Caco-2 (cell line): Measurements from ENCODE around the gene CST6. TPM values are rescaled to one million over a fixed set of nuclear protein-coding genes. Genes with fewer than 3 reads are reported as not detected.

Experiments used
- BruUV-seq: library from RNA; stranded (reverse); fragments of 400-500 nt; replicated peaks from 2 replicates; lab custom pipeline; 2021; lab: Mats Ljungman, UMichigan
- CTCF ChIA-PET: fragments of 300-600 bp; sonication (Branson Sonifier 250); formaldehyde crosslinking; loops from one replicate; lab custom pipeline; 2022; ENCODE audit warnings: antibody characterized with exemption; lab: Charles Lee
- POLR2A ChIA-PET: fragments of 300-600 bp; sonication (Branson Sonifier 250); formaldehyde crosslinking; loops from one replicate; lab custom pipeline; 2022; ENCODE audit warnings: antibody characterized with exemption; lab: Charles Lee
- DNase-seq, 2 experiments: peaks; one replicate each; pipeline versions ENCODE4 v3.0.0 to v3.0.0-alpha.2; 2020 to 2022
- H3K27me3 ChIP-seq: replicated peaks from 2 replicates; pipeline ENCODE4 v1.6.0; 2011; ENCODE audit warnings: low read length; ENCODE audit not compliant: control insufficient read depth, insufficient read depth
- H3K36me3 ChIP-seq: 2 replicates; pipeline ENCODE4 v1.5.1; 2011; ENCODE audit warnings: low read length; ENCODE audit not compliant: control insufficient read depth, insufficient read depth
- H3K4me1 ChIP-seq: fragments of 250-450 bp; sonication (Bioruptor Pico); 2 replicates; pipeline ENCODE4 v1.5.1; 2020; ENCODE audit warnings: mild to moderate bottlenecking
- H3K4me3 ChIP-seq: 2 replicates; pipeline ENCODE4 v1.5.1; 2011; ENCODE audit warnings: low read depth, mild to moderate bottlenecking, control low read depth, low read length
- H3K9me3 ChIP-seq: fragments of 250-450 bp; sonication (Bioruptor Pico); 2 replicates; pipeline ENCODE4 v1.5.1; 2020; ENCODE audit warnings: mild to moderate bottlenecking, moderate library complexity
- H3K27ac Mint-ChIP-seq: one replicate; pipeline ENCODE4 v1.8.0; 2022; ENCODE audit warnings: mixed read lengths; ENCODE audit not compliant: unreplicated experiment
- H3K27me3 Mint-ChIP-seq: one replicate; pipeline ENCODE4 v1.8.0; 2022; ENCODE audit warnings: mixed read lengths; ENCODE audit not compliant: insufficient read depth, unreplicated experiment
- H3K36me3 Mint-ChIP-seq: one replicate; pipeline ENCODE4 v1.8.0; 2022; ENCODE audit warnings: mild to moderate bottlenecking, mixed read lengths; ENCODE audit not compliant: insufficient read depth, unreplicated experiment
- H3K4me1 Mint-ChIP-seq: one replicate; pipeline ENCODE4 v1.8.0; 2022; ENCODE audit warnings: low read depth, mixed read lengths; ENCODE audit not compliant: unreplicated experiment
- H3K4me3 Mint-ChIP-seq: one replicate; pipeline ENCODE4 v1.8.0; 2022; ENCODE audit warnings: mild to moderate bottlenecking, moderate library complexity, mixed read lengths; ENCODE audit not compliant: unreplicated experiment
- H3K9me3 Mint-ChIP-seq: one replicate; pipeline ENCODE4 v1.8.0; 2022; ENCODE audit warnings: mixed read lengths; ENCODE audit not compliant: unreplicated experiment
- CTCF ChIP-seq, 2 experiments: fragments of 200-600 bp in 1 of 2; IDR thresholded peaks; 1 replicate in 1 of 2; 2 replicates in 1 of 2; pipeline versions ENCODE4 v1.5.1 to v1.8.0; 2011 to 2022; ENCODE audit warnings: antibody characterized with exemption in 1 of 2, control low read depth in 1 of 2, inconsistent platforms in 1 of 2, low read depth in 1 of 2, low read length in 1 of 2, mild to moderate bottlenecking in 1 of 2, moderate library complexity in 1 of 2; ENCODE audit not compliant: insufficient read depth in 1 of 2, severe bottlenecking in 1 of 2, unreplicated experiment in 1 of 2
- intact Hi-C: fragments of 100-400 bp; cut with micrococcal nuclease; formaldehyde crosslinking; loops from one replicate; pipeline ENCODE4 v1.10.0; 2022; ENCODE audit not compliant: unreplicated experiment
- total RNA-seq: library from RNA; stranded (reverse); gene quantifications from 2 replicates; pipeline ENCODE4 v1.2.3, GENCODE V29; 2022

The CST6 gene
- total RNA-seq, 1 experiment from 2014 or later = not detected

GRCh38 chr11:65972116-65972515, 39.7 kb upstream of the CST6 start:
- BruUV-seq = no TSS peak
- no peaks in the 10 kb centered on the region for H3K9me3 ChIP-seq
- H3K36me3 ChIP-seq = no peaks in the 10 kb centered on the region
- no peaks in the 10 kb centered on the region for H3K4me1 Mint-ChIP-seq
- peaks cover 67% of the 10 kb centered on the region for H3K36me3 Mint-ChIP-seq
- no peaks in the 10 kb centered on the region for H3K9me3 Mint-ChIP-seq
- TF ChIP-seq CTCF (IDR thresholded peaks at IDR 0.05; ENCODE audit: insufficient read depth in 1 of 2, low read depth in 1 of 2, low read length in 1 of 2, severe bottlenecking in 1 of 2, unreplicated experiment in 1 of 2) = no peak
- H3K27me3 ChIP-seq = no peaks in the 10 kb centered on the region
- H3K4me3 Mint-ChIP-seq = no peak overlapping the region
- no peak for DNase-seq
- H3K27me3 Mint-ChIP-seq = no peaks in the 10 kb centered on the region
- H3K4me3 ChIP-seq = no peak overlapping the region
- CTCF ChIA-PET = no interaction called here
- POLR2A ChIA-PET = no interaction called here
- no peaks in the 10 kb centered on the region for H3K4me1 ChIP-seq
- H3K27ac Mint-ChIP-seq = no peak overlapping the region
- intact Hi-C loops = no loop called here

DNA sequence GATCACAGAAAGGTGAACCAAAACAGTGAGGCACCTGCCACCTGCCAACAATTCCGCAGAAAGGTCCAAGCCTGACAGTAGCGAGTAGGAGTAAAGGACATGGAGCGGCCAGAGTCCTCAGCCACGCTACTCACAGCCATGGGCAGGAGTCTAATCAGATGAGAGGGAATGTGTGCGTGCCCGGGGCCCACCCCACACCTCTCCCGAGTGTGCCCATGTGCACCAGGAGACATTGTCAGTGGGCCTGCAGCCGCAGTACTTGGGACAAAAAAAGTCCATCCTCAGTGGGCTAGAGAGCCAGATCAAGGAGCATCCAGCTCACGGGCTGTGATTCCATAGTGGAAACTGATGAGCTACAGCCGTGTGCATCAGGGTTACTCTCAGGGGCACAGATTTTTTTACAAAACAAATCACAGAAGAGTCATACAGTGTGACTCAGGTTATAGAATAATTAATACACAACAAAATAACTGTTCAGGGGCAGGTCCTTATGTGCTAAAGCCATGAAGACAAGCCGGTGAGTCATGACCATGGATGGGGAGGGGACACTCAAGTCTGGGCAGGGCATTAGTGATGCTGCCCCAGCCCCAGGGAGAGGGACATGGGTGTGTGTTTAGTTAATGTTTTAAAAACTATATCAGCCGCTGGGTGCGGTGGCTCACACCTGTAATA, 38.2 kb upstream of the CST6 start:
- no peak for TF ChIP-seq CTCF (IDR thresholded peaks at IDR 0.05; ENCODE audit: insufficient read depth in 1 of 2, low read depth in 1 of 2, low read length in 1 of 2, severe bottlenecking in 1 of 2, unreplicated experiment in 1 of 2)
- ChIA-PET POLR2A (no interaction called here), CTCF (interaction anchor here (0.7 to 1.2 kb wide), 2 partner anchors 67 to 85 kb away, joined by 3 to 5 read pairs; partner anchors contain the start of gene FIBP)
- no TSS peak for BruUV-seq
- Histone ChIP-seq H3K36me3 (no peaks in the 10 kb centered on the region), H3K27me3 (no peaks in the 10 kb centered on the region), H3K9me3 (no peaks in the 10 kb centered on the region), H3K4me1 (no peaks in the 10 kb centered on the region), H3K4me3 (no peak overlapping the region)
- peaks cover 77% of the 10 kb centered on the region for H3K36me3 Mint-ChIP-seq
- intact Hi-C loops = no loop called here
- no peak overlapping the region for H3K4me3 Mint-ChIP-seq
- no peaks in the 10 kb centered on the region for H3K9me3 Mint-ChIP-seq
- H3K27ac Mint-ChIP-seq = no peak overlapping the region
- no peaks in the 10 kb centered on the region for H3K4me1 Mint-ChIP-seq
- no peak for DNase-seq
- H3K27me3 Mint-ChIP-seq = no peaks in the 10 kb centered on the region

GRCh38 chr11:65975771-65976170, 36.0 kb upstream of the CST6 start:
- Mint-ChIP-seq H3K4me3 (no peak overlapping the region), H3K9me3 (no peaks in the 10 kb centered on the region), H3K27me3 (no peaks in the 10 kb centered on the region), H3K27ac (peak overlapping the region; percentile 43), H3K4me1 (no peaks in the 10 kb centered on the region), H3K36me3 (peaks cover 76% of the 10 kb centered on the region)
- H3K4me3 ChIP-seq = no peak overlapping the region
- intact Hi-C loops = no loop called here
- H3K36me3 ChIP-seq = no peaks in the 10 kb centered on the region
- ChIA-PET CTCF (no interaction called here), POLR2A (no interaction called here)
- no peak for DNase-seq
- H3K27me3 ChIP-seq = no peaks in the 10 kb centered on the region
- H3K4me1 ChIP-seq = no peaks in the 10 kb centered on the region
- TF ChIP-seq CTCF (IDR thresholded peaks at IDR 0.05; ENCODE audit: insufficient read depth in 1 of 2, low read depth in 1 of 2, low read length in 1 of 2, severe bottlenecking in 1 of 2, unreplicated experiment in 1 of 2) = no peak
- no peaks in the 10 kb centered on the region for H3K9me3 ChIP-seq
- BruUV-seq = no TSS peak
